Activated CD4-positive, alpha-beta T cell treated with anti-CD3 and anti-CD28 coated beads, Interleukin-2, amount 50 U/mL, for 48 hours (primary cell): ENCODE results near the gene CLIC5.

Experiments used
- DNase-seq, 2 experiments: peaks; one replicate each; pipeline ENCODE4 v3.0.0-alpha.2; 2020

The CLIC5 gene

GRCh38 chr6:46015119-46015968, at the start of gene CLIC5:
Gene CLIC5, minus strand, starts transcription at chr6:46015860. Its CDS starts 318 bp downstream, at chr6:46015542.
- DNase-seq, result peak; percentile 44 to 51

DNA sequence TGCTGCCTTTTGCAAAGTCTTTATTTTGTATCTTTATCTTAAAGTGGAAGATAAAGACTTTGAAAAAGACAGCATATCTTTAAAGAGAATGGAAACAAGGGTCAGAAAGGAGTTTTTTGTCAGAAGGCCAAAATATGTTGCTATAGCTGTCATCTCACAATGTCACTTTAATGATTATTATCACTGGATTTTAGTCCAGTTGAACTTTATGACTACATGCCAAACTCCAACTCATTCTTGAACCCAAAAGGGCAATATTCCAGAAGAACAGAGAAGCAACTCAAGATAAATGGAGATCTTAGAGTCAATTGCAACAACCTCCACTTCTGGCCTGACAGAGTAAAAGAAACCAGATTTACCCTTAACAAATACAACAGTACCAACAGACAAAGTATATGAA, 47.3 kb upstream of the CLIC5 start:
- no peak for DNase-seq

- no peak for DNase-seq
Measured at GRCh38 chr6:46062312-46062711, 46.7 kb upstream of the CLIC5 start.

DNA sequence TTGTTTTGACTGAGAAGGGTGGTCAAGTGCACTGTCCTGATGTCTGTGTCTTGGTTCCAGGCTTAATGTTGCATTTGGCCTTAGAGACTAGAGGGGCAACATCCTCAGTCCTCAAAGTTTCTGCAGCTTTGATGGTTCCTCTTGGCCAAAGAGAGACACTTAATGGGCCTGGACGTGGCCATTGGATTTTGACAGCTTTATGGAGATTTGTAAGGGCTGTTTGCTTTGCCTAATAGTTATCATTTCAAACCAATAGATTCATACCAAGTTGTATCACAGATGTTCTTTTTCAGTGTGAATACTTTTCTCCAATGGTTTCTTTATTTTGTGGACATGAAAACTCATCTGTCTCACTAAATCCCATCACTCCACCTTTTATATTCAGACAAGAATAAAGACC, 45.8 kb upstream of the CLIC5 start:
- DNase-seq, result no peak

GRCh38 chr6:46059608-46060007, 43.9 kb upstream of the CLIC5 start:
- no peak for DNase-seq

DNA sequence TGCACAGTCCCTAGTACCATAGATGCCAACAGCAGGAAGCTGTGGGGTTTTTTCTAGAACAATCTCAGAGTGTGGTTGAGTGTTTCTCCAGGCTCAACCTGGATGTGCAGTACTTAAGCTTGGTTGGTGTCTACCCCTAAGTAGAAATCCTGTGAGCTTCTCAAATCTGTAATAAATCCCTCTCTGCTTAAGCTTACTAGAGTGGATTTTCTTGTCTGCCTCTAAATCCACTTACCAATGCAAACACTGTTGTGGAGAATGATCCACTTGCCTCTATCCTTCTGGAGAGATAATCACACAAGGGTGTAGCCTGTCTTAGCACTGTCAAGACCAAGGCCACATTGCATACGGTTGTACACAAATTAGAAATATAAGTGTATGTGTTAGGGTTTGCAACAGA, 43.3 kb upstream of the CLIC5 start:
- DNase-seq, result no peak

GRCh38 chr6:46057792-46058191, 42.1 kb upstream of the CLIC5 start:
- no peak for DNase-seq

- no peak for DNase-seq
Measured at GRCh38 chr6:46056906-46057529, 41.4 kb upstream of the CLIC5 start.

GRCh38 chr6:46054516-46054915, 38.9 kb upstream of the CLIC5 start:
- DNase-seq, result no peak

GRCh38 chr6:46053039-46053933, 37.6 kb upstream of the CLIC5 start:
- DNase-seq, result peak in 1 of 2 experiments; percentile 11

- no peak for DNase-seq
Measured at GRCh38 chr6:46052479-46052878, 36.8 kb upstream of the CLIC5 start.

- no peak for DNase-seq
Measured at GRCh38 chr6:46051962-46052361, 36.3 kb upstream of the CLIC5 start.

DNA sequence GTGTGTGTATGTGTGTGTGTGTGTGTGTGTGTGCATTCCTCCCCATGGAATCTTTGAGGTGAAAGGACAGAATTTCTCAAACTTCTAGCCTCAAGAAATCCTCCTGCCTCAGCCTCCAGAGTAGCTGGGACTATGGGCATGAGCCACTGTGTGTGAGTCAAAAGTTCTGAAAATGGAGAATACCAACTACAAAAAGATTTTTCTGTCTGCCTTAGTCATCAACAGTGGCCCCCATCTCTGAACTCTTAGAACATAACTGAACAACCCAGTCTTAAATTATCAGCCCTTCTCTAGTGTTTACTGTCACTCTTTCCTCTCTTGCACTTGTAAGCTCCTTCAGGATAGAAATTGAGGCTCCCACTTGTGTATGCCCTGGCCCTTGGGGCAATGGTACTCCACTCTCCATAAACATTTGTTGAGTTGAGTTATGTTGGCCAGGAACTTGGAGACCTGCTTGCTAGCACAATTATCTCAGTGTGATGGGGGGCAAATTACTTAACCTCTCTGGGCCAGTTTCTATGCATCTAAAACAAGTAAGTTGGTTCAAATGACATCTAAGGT, 35.3 kb upstream of the CLIC5 start:
- DNase-seq, result no peak

DNA sequence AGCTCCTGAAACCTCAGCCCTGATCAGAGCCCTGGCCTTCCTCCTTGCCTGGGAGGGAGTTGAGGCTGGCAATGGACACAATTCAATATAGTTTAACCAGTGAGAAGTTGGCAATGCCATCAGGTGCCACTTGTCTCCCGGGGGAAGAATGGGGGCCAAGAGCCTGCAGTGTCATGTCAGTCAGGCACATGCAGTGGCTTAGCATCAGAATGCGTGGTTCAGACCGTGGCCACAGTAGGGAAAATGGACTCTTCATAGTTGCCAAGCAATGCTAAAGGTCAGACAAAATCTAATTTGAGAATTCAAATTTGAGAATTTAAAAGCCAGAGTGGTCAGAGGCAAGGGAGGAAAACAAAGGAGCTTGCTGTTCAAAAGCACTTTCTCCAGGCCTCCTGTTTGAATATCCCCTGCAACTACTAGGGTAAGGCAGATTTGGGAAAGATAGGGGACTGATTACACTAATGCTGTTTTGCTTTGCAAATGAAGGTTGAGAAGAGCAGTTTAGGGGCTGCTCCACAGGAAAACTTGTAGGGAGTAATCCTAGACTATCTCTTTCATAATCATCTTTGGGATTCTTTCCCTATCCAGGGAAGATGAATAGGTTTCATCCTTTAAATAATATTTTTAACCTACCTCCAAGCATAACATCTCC, 33.1 kb upstream of the CLIC5 start:
- DNase-seq, result no peak

- no peak for DNase-seq
Measured at GRCh38 chr6:46046558-46047174, 31.0 kb upstream of the CLIC5 start.

DNA sequence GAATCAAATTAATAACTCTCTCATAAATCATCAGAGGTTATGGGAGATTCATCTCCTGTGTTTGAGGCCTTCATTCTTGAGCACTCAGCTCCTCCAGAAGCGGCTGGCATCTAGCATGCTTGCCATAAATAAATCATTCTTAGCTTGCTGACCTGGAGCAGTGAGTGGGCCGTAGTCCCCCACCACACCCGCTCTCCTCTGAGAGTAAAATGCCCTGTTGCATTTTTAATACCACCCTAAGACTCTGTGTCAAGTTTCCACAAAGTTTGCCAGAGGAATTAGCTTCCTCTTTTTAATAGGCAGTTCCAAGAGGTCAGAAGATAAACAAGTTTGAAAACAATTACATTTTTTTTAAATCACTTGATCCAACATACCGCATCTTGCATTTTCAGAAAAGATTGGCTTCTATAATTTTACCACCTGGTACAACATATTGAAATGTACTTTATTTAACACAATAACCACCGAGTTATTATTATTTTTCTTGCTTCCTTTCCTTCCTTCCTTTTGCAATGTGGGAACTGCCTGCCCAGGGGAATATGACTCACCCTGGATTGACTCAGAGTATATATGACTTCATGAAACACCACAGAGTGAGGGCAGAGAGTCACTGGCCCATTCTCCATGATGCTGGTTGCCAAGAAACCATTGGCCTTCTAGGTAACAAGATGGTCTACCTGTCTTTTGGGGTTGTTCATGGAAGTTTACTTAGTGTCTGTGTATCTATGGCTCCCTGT, 29.4 kb upstream of the CLIC5 start:
- DNase-seq, result peak; percentile 9 to 36

- no peak for DNase-seq
Measured at GRCh38 chr6:46042355-46042999, 26.8 kb upstream of the CLIC5 start.

DNA sequence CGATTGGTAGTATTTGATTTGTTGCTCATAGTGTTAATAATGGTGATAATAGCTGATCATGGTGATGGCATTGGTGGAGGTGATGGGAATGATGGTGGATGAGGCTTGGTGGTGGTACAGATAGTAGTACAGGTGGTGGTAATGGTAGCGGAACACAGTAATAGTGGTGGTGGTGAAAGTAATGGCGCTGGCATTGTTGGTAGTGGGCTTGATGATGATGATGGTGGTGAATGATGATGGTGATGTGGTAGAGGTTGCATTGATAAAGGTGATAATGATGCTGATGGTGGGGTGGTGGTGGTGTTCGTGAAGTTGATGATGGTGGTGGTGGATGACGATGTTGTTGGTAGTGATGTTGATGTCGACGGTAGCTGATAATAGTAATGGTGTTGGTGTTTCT, 24.6 kb upstream of the CLIC5 start:
- no peak for DNase-seq

DNA sequence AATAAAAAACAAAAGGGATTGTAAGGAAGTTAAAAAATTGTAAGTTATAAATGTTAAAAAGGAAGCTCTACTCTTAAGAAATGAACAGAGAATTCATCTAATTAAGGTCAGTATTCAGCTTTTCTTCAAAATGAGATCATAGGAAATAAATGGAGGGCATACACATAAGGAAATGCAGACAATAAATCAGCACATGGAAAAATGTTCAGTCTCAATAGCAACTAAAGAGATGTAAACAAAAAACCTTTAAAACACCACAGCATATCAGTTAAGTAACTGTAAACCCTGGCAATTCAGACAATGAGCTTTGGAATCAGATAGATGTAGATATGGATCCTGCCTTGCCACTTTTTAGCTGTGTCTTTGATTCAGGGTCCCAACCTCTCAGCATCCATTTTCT, 24.0 kb upstream of the CLIC5 start:
- no peak for DNase-seq

GRCh38 chr6:46036911-46037310, 21.3 kb upstream of the CLIC5 start:
- DNase-seq, result no peak

DNA sequence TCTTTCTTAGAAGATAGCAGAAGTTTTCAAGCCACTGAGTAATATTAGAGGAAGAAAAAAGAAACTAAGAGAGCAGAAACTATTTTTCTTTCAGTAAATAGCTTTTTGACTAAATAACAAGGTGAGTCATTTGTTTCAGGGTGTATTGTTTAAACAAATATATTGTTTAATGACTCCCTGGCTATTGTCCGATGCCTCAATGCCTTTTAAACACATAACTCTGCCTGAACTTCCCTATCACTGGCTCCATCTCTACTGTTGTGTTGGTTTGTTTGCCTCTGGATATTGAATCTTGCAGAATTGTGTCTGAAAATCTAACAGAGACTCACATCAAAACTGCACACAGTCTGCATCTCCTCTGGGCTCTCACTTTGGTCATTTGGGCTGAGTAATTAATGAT, 19.6 kb upstream of the CLIC5 start:
- no peak for DNase-seq
